Astrocyte (in vitro differentiated cells and primary cell): ENCODE measurements around the gene APBA2. TPM values are rescaled to one million over a fixed set of nuclear protein-coding genes. Genes with fewer than 3 reads are reported as not detected.
"Not testable (repeated sequence)": the region's sequence is repeated elsewhere in the genome, so short reads cannot be mapped to it uniquely, and the experiment has no call there.

ENCODE experiments used
- DNase-seq: peaks from one replicate; pipeline ENCODE4 v3.0.0-alpha.2; 2010; ENCODE audit warnings: low read depth
- FAIRE-seq: peaks from 2 replicates; lab custom pipeline; 2011; peaks lifted over from hg19 to GRCh38; lab: Jason Lieb, UNC
- H2AFZ ChIP-seq: 2 replicates; pipeline ENCODE4 v1.6.0; 2012; ENCODE audit warnings: low read depth, low read length, inconsistent platforms
- H3K27ac ChIP-seq: 2 replicates; pipeline ENCODE4 v1.5.1; 2011; ENCODE audit warnings: low read depth, low read length, inconsistent platforms
- H3K27me3 ChIP-seq: 2 replicates; pipeline ENCODE4 v1.6.0; 2011; ENCODE audit warnings: low read length, inconsistent platforms; ENCODE audit not compliant: insufficient read depth
- H3K36me3 ChIP-seq: 2 replicates; pipeline ENCODE4 v1.5.1; 2011; ENCODE audit warnings: low read length, inconsistent platforms; ENCODE audit not compliant: insufficient read depth
- H3K4me1 ChIP-seq: 2 replicates; pipeline ENCODE4 v1.5.1; 2011; ENCODE audit warnings: low read length, inconsistent platforms; ENCODE audit not compliant: insufficient read depth
- H3K4me2 ChIP-seq: 2 replicates; pipeline ENCODE4 v1.6.0; 2012; ENCODE audit warnings: low read length, inconsistent platforms
- H3K4me3 ChIP-seq: 2 replicates; pipeline ENCODE4 v1.5.1; 2011; ENCODE audit warnings: low read depth, mild to moderate bottlenecking, low read length, inconsistent platforms; ENCODE audit not compliant: insufficient read depth
- H3K79me2 ChIP-seq: 2 replicates; pipeline ENCODE4 v1.6.0; 2012; ENCODE audit warnings: mild to moderate bottlenecking, low read length, inconsistent platforms; ENCODE audit not compliant: insufficient read depth
- H3K9ac ChIP-seq: 2 replicates; pipeline ENCODE4 v1.6.0; 2012; ENCODE audit warnings: mild to moderate bottlenecking, low read length, inconsistent platforms
- H3K9me3 ChIP-seq: 2 replicates; pipeline ENCODE4 v1.5.1; 2012; ENCODE audit warnings: low read depth, mild to moderate bottlenecking, low read length, inconsistent platforms; ENCODE audit not compliant: insufficient read depth
- H4K20me1 ChIP-seq: 2 replicates; pipeline ENCODE4 v1.6.0; 2012; ENCODE audit warnings: low read length, inconsistent platforms; ENCODE audit not compliant: insufficient read depth
- H3K27ac Mint-ChIP-seq: one replicate; pipeline ENCODE4 v1.8.0; 2021; ENCODE audit warnings: mild to moderate bottlenecking, mixed read lengths; ENCODE audit not compliant: unreplicated experiment
- H3K27me3 Mint-ChIP-seq: one replicate; pipeline ENCODE4 v1.8.0; 2021; ENCODE audit warnings: low read depth, mixed read lengths; ENCODE audit not compliant: unreplicated experiment
- H3K36me3 Mint-ChIP-seq: one replicate; pipeline ENCODE4 v1.8.0; 2021; ENCODE audit warnings: low read depth, mixed read lengths; ENCODE audit not compliant: unreplicated experiment
- H3K4me1 Mint-ChIP-seq: one replicate; pipeline ENCODE4 v1.8.0; 2021; ENCODE audit warnings: low read depth, mixed read lengths; ENCODE audit not compliant: unreplicated experiment
- H3K4me3 Mint-ChIP-seq: one replicate; pipeline ENCODE4 v1.8.0; 2021; ENCODE audit warnings: mild to moderate bottlenecking, moderate library complexity, mixed read lengths; ENCODE audit not compliant: unreplicated experiment
- H3K9me3 Mint-ChIP-seq: one replicate; pipeline ENCODE4 v1.8.0; 2021; ENCODE audit warnings: mild to moderate bottlenecking, mixed read lengths; ENCODE audit not compliant: unreplicated experiment
- CTCF ChIP-seq: IDR thresholded peaks from 2 replicates; pipeline ENCODE4 v1.5.1; 2011; ENCODE audit warnings: low read depth, mild to moderate bottlenecking, inconsistent platforms, low read length, moderate library complexity; ENCODE audit not compliant: insufficient read depth
- EZH2 ChIP-seq: IDR thresholded peaks from 2 replicates; pipeline ENCODE4 v1.6.1; 2012; ENCODE audit warnings: mild to moderate bottlenecking, low read length, inconsistent platforms; ENCODE audit not compliant: insufficient read depth
- total RNA-seq: library from RNA; stranded (reverse); gene quantifications from 2 replicates; pipeline ENCODE4 v1.2.1, GENCODE V29; 2021

The APBA2 gene
- total RNA-seq, 1 donor from 2014 or later, result 15.2 TPM

- Mint-ChIP-seq H3K27ac (no peak overlapping the region), H3K36me3 (no peaks in the 10 kb centered on the region), H3K27me3 (no peaks in the 10 kb centered on the region), H3K4me1 (no peaks in the 10 kb centered on the region), H3K4me3 (no peak overlapping the region), H3K9me3 (no peaks in the 10 kb centered on the region)
- Histone ChIP-seq H3K27ac (no peak overlapping the region), H3K4me1 (no peaks in the 10 kb centered on the region), H3K4me2 (no peak overlapping the region), H3K4me3 (no peak overlapping the region), H3K27me3 (no peaks in the 10 kb centered on the region), H3K36me3 (no peaks in the 10 kb centered on the region), H4K20me1 (no peaks in the 10 kb centered on the region), H2AFZ (no peak overlapping the region), H3K9ac (no peak overlapping the region), H3K79me2 (no peaks in the 10 kb centered on the region), H3K9me3 (no peaks in the 10 kb centered on the region)
- peak; percentile 89 for DNase-seq
- no peak for FAIRE-seq
- TF ChIP-seq CTCF (no peak), EZH2 (no peak)
Measured at GRCh38 chr15:29021857-29022256, 136.1 kb downstream of the APBA2 start.

GRCh38 chr15:29024662-29025061, 138.9 kb downstream of the APBA2 start:
- H3K36me3 ChIP-seq, result no peaks in the 10 kb centered on the region
- no peak for DNase-seq
- no peaks in the 10 kb centered on the region for H3K4me1 Mint-ChIP-seq
- no peak overlapping the region for H3K27ac ChIP-seq
- no peak overlapping the region for H3K4me2 ChIP-seq
- no peak overlapping the region for H3K27ac Mint-ChIP-seq
- no peak overlapping the region for H3K9ac ChIP-seq
- no peak overlapping the region for H3K4me3 ChIP-seq
- no peaks in the 10 kb centered on the region for H3K27me3 ChIP-seq
- no peaks in the 10 kb centered on the region for H3K27me3 Mint-ChIP-seq
- TF ChIP-seq CTCF, result no peak
- no peak for TF ChIP-seq EZH2
- no peaks in the 10 kb centered on the region for H3K4me1 ChIP-seq
- no peaks in the 10 kb centered on the region for H3K79me2 ChIP-seq
- no peak for FAIRE-seq
- no peak overlapping the region for H3K4me3 Mint-ChIP-seq
- H3K9me3 Mint-ChIP-seq, result no peaks in the 10 kb centered on the region
- no peaks in the 10 kb centered on the region for H4K20me1 ChIP-seq
- H3K9me3 ChIP-seq, result no peaks in the 10 kb centered on the region
- no peaks in the 10 kb centered on the region for H3K36me3 Mint-ChIP-seq
- no peak overlapping the region for H2AFZ ChIP-seq

GRCh38 chr15:29025411-29025810, 139.6 kb downstream of the APBA2 start:
- not testable (repeated sequence) for H3K79me2 ChIP-seq, DNase-seq, H3K36me3 Mint-ChIP-seq, H3K9me3 ChIP-seq, H2AFZ ChIP-seq, H3K9ac ChIP-seq, H3K27ac ChIP-seq, H3K9me3 Mint-ChIP-seq, H3K27me3 Mint-ChIP-seq, H3K4me1 ChIP-seq, H3K4me3 Mint-ChIP-seq, H3K27me3 ChIP-seq, H3K36me3 ChIP-seq, H3K4me1 Mint-ChIP-seq, H4K20me1 ChIP-seq, H3K27ac Mint-ChIP-seq, H3K4me3 ChIP-seq, FAIRE-seq, H3K4me2 ChIP-seq

- H3K4me1 Mint-ChIP-seq, H3K9me3 ChIP-seq, H3K27me3 Mint-ChIP-seq, H3K36me3 Mint-ChIP-seq, H4K20me1 ChIP-seq, H3K4me3 ChIP-seq, H3K9me3 Mint-ChIP-seq, H2AFZ ChIP-seq, H3K9ac ChIP-seq, H3K4me2 ChIP-seq, H3K27ac ChIP-seq, DNase-seq, H3K27me3 ChIP-seq, H3K79me2 ChIP-seq, H3K4me3 Mint-ChIP-seq, H3K27ac Mint-ChIP-seq, H3K4me1 ChIP-seq, FAIRE-seq, H3K36me3 ChIP-seq: not testable (repeated sequence)
Measured at GRCh38 chr15:29028158-29028557, 142.4 kb downstream of the APBA2 start.
